ENCODE results near the gene VWA8. TPM values are rescaled to one million over a fixed set of nuclear protein-coding genes. Genes with fewer than 3 reads are reported as not detected.

The VWA8 gene
- total and polyA plus RNA-seq, 4 donors = 7.1 to 50.3 (median 12.4) TPM

DNA sequence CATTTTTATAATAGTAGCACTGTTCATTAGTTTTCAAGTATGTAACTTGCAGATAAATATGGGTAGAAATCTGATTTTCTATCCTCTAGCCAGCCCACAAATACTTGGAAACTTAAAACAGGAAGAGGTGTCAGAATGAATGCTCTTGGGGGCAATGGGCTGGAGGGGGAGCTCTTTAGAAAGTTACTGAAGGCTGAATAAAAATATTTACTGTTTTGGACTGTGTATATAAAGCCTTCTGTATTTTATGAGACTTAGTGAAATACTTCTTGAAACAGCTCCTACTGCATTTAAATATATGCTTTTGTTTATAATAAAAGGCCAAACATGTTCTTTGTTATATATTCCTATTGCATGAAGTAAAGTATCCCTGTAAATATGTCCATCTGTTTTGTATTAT is 364.7 kb downstream of the VWA8 start:
- Histone ChIP-seq H3K9ac (ENCODE audit: low read depth in 1 of 2, low read length in 2 of 2) (no peak overlapping the region), H3K27me3 (ENCODE audit: control insufficient read depth in 4 of 4, insufficient read depth in 4 of 4, low read length in 3 of 4) (no peaks in the 10 kb centered on the region), H3K27ac (ENCODE audit: low read depth in 1 of 2, low read length in 2 of 2) (no peak overlapping the region), H3K4me1 (ENCODE audit: control insufficient read depth in 4 of 4, insufficient read depth in 4 of 4, low read length in 3 of 4) (no peaks in the 10 kb centered on the region), H3K9me3 (ENCODE audit: control insufficient read depth in 4 of 4, low read length in 3 of 4) (no peaks in the 10 kb centered on the region), H3K36me3 (ENCODE audit: control insufficient read depth in 4 of 4, insufficient read depth in 3 of 4, low read depth in 1 of 4, low read length in 3 of 4) (peaks cover 0 to 8% (median 0%) of the 10 kb centered on the region in 4 donors), H3K4me3 (ENCODE audit: low read depth in 1 of 3, low read length in 3 of 3) (no peak overlapping the region)
- TF ChIP-seq ZBTB33 (IDR thresholded peaks at IDR 0.05) = no peak
- TF ChIP-seq, protein P1, sequence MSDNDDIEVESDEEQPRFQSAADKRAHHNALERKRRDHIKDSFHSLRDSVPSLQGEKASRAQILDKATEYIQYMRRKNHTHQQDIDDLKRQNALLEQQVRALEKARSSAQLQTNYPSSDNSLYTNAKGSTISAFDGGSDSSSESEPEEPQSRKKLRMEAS (IDR thresholded peaks at IDR 0.05) = no peak
- TF ChIP-seq CTCF (IDR thresholded peaks at IDR 0.05; ENCODE audit: low read depth, low read length, missing input control) = no peak
- TF ChIP-seq, protein P2, sequence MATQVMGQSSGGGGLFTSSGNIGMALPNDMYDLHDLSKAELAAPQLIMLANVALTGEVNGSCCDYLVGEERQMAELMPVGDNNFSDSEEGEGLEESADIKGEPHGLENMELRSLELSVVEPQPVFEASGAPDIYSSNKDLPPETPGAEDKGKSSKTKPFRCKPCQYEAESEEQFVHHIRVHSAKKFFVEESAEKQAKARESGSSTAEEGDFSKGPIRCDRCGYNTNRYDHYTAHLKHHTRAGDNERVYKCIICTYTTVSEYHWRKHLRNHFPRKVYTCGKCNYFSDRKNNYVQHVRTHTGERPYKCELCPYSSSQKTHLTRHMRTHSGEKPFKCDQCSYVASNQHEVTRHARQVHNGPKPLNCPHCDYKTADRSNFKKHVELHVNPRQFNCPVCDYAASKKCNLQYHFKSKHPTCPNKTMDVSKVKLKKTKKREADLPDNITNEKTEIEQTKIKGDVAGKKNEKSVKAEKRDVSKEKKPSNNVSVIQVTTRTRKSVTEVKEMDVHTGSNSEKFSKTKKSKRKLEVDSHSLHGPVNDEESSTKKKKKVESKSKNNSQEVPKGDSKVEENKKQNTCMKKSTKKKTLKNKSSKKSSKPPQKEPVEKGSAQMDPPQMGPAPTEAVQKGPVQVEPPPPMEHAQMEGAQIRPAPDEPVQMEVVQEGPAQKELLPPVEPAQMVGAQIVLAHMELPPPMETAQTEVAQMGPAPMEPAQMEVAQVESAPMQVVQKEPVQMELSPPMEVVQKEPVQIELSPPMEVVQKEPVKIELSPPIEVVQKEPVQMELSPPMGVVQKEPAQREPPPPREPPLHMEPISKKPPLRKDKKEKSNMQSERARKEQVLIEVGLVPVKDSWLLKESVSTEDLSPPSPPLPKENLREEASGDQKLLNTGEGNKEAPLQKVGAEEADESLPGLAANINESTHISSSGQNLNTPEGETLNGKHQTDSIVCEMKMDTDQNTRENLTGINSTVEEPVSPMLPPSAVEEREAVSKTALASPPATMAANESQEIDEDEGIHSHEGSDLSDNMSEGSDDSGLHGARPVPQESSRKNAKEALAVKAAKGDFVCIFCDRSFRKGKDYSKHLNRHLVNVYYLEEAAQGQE (IDR thresholded peaks at IDR 0.05) = no peak
- no peak for TF ChIP-seq GABPA (IDR thresholded peaks at IDR 0.05 in 1 of 2, conservative IDR thresholded peaks at IDR 0.05 in 1 of 2)
- no peak for TF ChIP-seq RXRA (IDR thresholded peaks at IDR 0.05)
- TF ChIP-seq RAD21 (IDR thresholded peaks at IDR 0.05) = no peak
- no peak for TF ChIP-seq HNF4G (IDR thresholded peaks at IDR 0.05)
- no peak for TF ChIP-seq FOXA2 (IDR thresholded peaks at IDR 0.05)
- TF ChIP-seq FOXA1 (IDR thresholded peaks at IDR 0.05) = no peak
- TF ChIP-seq YY1 (IDR thresholded peaks at IDR 0.05) = no peak
- TF ChIP-seq TAF1 (conservative IDR thresholded peaks at IDR 0.05) = no peak
- DNase-seq (ENCODE audit: low spot score) = no peak

GRCh38 chr13:41595298-41595697 is 365.6 kb downstream of the VWA8 start:
- no peak overlapping the region for H3K4me3 ChIP-seq (ENCODE audit: low read depth in 1 of 3, low read length in 3 of 3)
- no peaks in the 10 kb centered on the region for H3K4me1 ChIP-seq (ENCODE audit: control insufficient read depth in 4 of 4, insufficient read depth in 4 of 4, low read length in 3 of 4)
- H3K27ac ChIP-seq (ENCODE audit: low read depth in 1 of 2, low read length in 2 of 2) = no peak overlapping the region
- DNase-seq (ENCODE audit: low spot score) = no peak
- H3K9ac ChIP-seq (ENCODE audit: low read depth in 1 of 2, low read length in 2 of 2) = no peak overlapping the region
- H3K27me3 ChIP-seq (ENCODE audit: control insufficient read depth in 4 of 4, insufficient read depth in 4 of 4, low read length in 3 of 4) = no peaks in the 10 kb centered on the region
- peaks cover 0 to 7% (median 0%) of the 10 kb centered on the region in 4 donors for H3K36me3 ChIP-seq (ENCODE audit: control insufficient read depth in 4 of 4, insufficient read depth in 3 of 4, low read depth in 1 of 4, low read length in 3 of 4)
- 87% methylated on average over 1 of the region's 1 CpG for WGBS
- H3K9me3 ChIP-seq (ENCODE audit: control insufficient read depth in 4 of 4, low read length in 3 of 4) = no peaks in the 10 kb centered on the region
- TF ChIP-seq RAD21 (IDR thresholded peaks at IDR 0.05) (no peak), GABPA (IDR thresholded peaks at IDR 0.05 in 1 of 2, conservative IDR thresholded peaks at IDR 0.05 in 1 of 2) (no peak)
- TF ChIP-seq, protein P1 (IDR thresholded peaks at IDR 0.05) = no peak
